ENCODE measurements around the gene SAPCD2. TPM values are rescaled to one million over a fixed set of nuclear protein-coding genes. Genes with fewer than 3 reads are reported as not detected.

SAPCD2 gene
- total RNA-seq, 1 experiment from 2014 or later = 57.5 TPM

DNA sequence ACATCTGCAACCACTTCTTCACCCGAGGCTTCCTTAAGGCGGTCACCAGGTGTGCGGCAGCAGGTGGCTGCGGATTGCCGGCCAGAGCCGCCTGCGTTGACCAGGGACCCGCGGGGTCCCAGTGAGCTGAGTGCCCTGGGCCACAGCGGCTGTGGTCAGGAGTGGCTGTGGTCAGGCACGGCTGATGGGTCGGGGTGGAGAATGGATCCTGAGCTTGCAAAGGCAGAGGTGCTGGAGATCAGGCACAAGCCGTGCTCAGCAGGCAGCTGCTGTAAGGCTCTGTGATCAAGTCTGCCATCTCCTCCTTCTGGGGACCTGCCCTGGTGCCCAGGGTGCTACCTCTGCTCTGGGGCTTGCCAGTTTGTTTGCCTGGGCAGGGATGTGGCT is 9.0 kb upstream of the SAPCD2 start:
- H3K4me3 ChIP-seq (ENCODE audit: low read depth, low read length) = no peak overlapping the region
- Mint-ChIP-seq H3K27ac (ENCODE audit: unreplicated experiment) (no peak overlapping the region), H3K27me3 (ENCODE audit: insufficient read depth, unreplicated experiment) (no peaks in the 10 kb centered on the region), H3K4me1 (ENCODE audit: low read depth, unreplicated experiment) (no peaks in the 10 kb centered on the region), H3K4me3 (ENCODE audit: unreplicated experiment) (peak overlapping the region; percentile 34), H3K9me3 (ENCODE audit: unreplicated experiment) (no peaks in the 10 kb centered on the region), H3K36me3 (ENCODE audit: insufficient read depth, unreplicated experiment) (peaks cover 12% of the 10 kb centered on the region)
- no peaks in the 10 kb centered on the region for H3K9me3 ChIP-seq
- no TSS peak for BruUV-seq (replicated peaks)
- no peak for DNase-seq
- ChIA-PET POLR2A (no interaction called here), CTCF (no interaction called here)
- intact Hi-C loops (cut with micrococcal nuclease; ENCODE audit: unreplicated experiment) = no loop called here
- H3K36me3 ChIP-seq (ENCODE audit: control insufficient read depth, insufficient read depth, low read length) = peaks cover 1% of the 10 kb centered on the region
- peaks cover 8% of the 10 kb centered on the region for H3K4me1 ChIP-seq
- TF ChIP-seq CTCF (IDR thresholded peaks at IDR 0.05; ENCODE audit: insufficient read depth in 1 of 2, low read depth in 1 of 2, low read length in 1 of 2, severe bottlenecking in 1 of 2, unreplicated experiment in 1 of 2) = no peak
- no peaks in the 10 kb centered on the region for H3K27me3 ChIP-seq (replicated peaks; ENCODE audit: control insufficient read depth, insufficient read depth, low read length)

DNA sequence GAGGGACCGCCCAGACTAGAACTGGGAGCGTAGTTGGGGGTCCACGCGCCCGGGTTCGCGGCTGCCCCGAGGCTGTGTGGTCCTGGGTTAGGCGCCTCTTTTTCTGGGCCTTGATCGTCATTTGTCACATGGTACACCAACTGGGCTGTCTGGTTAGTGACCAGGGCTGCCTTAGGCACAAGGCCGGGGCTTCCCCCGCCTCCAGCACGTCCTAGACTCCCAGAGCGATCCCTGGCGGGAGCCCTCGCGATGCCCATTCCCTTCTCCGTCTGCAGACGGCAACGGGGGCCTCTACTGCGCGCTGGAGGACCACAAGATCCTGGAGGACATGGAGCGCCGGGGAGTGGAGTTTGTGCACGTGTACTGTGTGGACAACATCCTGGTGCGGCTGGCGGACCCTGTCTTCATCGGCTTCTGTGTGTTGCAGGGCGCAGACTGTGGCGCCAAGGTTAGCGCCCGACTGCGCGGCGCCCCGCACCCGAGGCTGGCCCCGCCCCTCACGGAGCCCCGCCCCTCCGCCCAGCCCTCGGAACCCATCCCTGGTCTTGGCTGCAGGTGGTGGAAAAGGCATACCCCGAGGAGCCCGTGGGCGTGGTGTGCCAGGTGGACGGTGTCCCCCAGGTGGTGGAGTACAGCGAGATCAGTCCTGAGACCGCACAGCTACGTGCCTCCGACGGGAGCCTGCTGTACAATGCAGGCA is 8.5 kb upstream of the SAPCD2 start:
- no peak for TF ChIP-seq CTCF (IDR thresholded peaks at IDR 0.05; ENCODE audit: insufficient read depth in 1 of 2, low read depth in 1 of 2, low read length in 1 of 2, severe bottlenecking in 1 of 2, unreplicated experiment in 1 of 2)
- H3K4me1 ChIP-seq = peaks cover 13% of the 10 kb centered on the region
- H3K27me3 ChIP-seq (replicated peaks; ENCODE audit: control insufficient read depth, insufficient read depth, low read length) = no peaks in the 10 kb centered on the region
- ChIA-PET CTCF (no interaction called here), POLR2A (no interaction called here)
- no peaks in the 10 kb centered on the region for H3K9me3 ChIP-seq
- intact Hi-C loops (cut with micrococcal nuclease; ENCODE audit: unreplicated experiment) = no loop called here
- peaks cover 12% of the 10 kb centered on the region for H3K36me3 Mint-ChIP-seq (ENCODE audit: insufficient read depth, unreplicated experiment)
- no peaks in the 10 kb centered on the region for H3K27me3 Mint-ChIP-seq (ENCODE audit: insufficient read depth, unreplicated experiment)
- no TSS peak for BruUV-seq (replicated peaks)
- H3K27ac Mint-ChIP-seq (ENCODE audit: unreplicated experiment) = no peak overlapping the region
- no peaks in the 10 kb centered on the region for H3K4me1 Mint-ChIP-seq (ENCODE audit: low read depth, unreplicated experiment)
- DNase-seq = no peak
- no peaks in the 10 kb centered on the region for H3K9me3 Mint-ChIP-seq (ENCODE audit: unreplicated experiment)
- peak overlapping the region; percentile 60 for H3K4me3 Mint-ChIP-seq (ENCODE audit: unreplicated experiment)
- peaks cover 1% of the 10 kb centered on the region for H3K36me3 ChIP-seq (ENCODE audit: control insufficient read depth, insufficient read depth, low read length)
- no peak overlapping the region; the same call in 1 of the 2 replicates for H3K4me3 ChIP-seq (ENCODE audit: low read depth, low read length)

DNA sequence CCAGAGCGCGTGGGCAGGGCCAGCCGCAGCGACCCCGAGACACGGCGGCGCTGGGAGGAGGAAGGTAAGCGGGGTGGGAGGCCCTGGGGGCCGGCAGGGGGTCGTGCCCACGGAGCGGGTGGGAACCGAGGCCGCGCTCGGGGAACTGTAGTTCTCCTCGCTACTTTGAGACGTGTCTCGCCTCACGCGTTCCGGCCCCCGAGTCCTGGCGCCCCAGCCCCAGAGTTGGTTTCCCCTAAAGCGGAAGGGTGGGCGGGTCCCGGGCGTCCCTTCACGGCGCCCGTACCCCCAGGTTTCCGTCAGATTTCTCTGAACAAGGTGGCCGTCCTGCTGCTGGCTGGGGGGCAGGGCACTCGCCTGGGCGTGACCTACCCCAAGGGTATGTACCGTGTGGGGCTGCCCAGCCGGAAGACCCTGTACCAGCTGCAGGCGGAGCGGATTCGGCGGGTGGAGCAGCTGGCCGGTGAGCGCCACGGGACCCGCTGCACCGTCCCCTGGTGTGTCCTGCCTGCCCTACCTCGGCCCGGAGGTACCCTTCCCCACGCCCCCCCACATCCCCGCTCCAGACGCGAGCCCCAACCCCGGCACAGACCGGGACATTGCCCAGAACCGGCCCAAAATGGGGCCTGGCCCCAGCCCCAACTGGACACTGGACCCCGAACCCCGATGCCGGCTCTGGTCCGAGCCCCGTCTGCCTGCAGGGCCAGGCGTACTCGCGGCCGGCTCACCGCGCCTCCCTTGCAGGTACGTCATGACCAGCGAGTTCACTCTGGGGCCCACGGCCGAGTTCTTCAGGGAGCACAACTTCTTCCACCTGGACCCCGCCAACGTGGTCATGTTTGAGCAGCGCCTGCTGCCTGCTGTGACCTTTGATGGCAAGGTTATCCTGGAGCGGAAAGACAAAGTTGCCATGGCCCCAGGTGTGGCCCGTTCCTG is 7.7 kb upstream of the SAPCD2 start:
- Histone ChIP-seq H3K4me1 (peaks cover 17% of the 10 kb centered on the region), H3K27me3 (replicated peaks; ENCODE audit: control insufficient read depth, insufficient read depth, low read length) (no peaks in the 10 kb centered on the region), H3K4me3 (ENCODE audit: low read depth, low read length) (peak overlapping the region; percentile 75), H3K36me3 (ENCODE audit: control insufficient read depth, insufficient read depth, low read length) (peaks cover 1% of the 10 kb centered on the region), H3K9me3 (no peaks in the 10 kb centered on the region)
- no peak overlapping the region for H3K27ac Mint-ChIP-seq (ENCODE audit: unreplicated experiment)
- POLR2A ChIA-PET = no interaction called here
- H3K4me3 Mint-ChIP-seq (ENCODE audit: unreplicated experiment) = peak overlapping the region; percentile 60
- no peaks in the 10 kb centered on the region for H3K27me3 Mint-ChIP-seq (ENCODE audit: insufficient read depth, unreplicated experiment)
- TSS peak; percentile 23 for BruUV-seq (replicated peaks)
- no peaks in the 10 kb centered on the region for H3K9me3 Mint-ChIP-seq (ENCODE audit: unreplicated experiment)
- intact Hi-C loops (cut with micrococcal nuclease; ENCODE audit: unreplicated experiment) = no loop called here
- no peak for DNase-seq
- CTCF ChIA-PET = interaction anchor here (2.3 kb wide), 1 partner anchor 10 kb away, joined by 13 read pairs; no protein-coding TSS in a partner anchor
- peaks cover 12% of the 10 kb centered on the region for H3K36me3 Mint-ChIP-seq (ENCODE audit: insufficient read depth, unreplicated experiment)
- TF ChIP-seq CTCF (IDR thresholded peaks at IDR 0.05; ENCODE audit: insufficient read depth in 1 of 2, low read depth in 1 of 2, low read length in 1 of 2, severe bottlenecking in 1 of 2, unreplicated experiment in 1 of 2) = no peak
- no peaks in the 10 kb centered on the region for H3K4me1 Mint-ChIP-seq (ENCODE audit: low read depth, unreplicated experiment)

Data from Caco-2 (cell line).